ACC112 (cell line): ENCODE measurements around the gene GRK6.

Experiments used
- H2AFZ ChIP-seq: fragments of 200-600 bp; sonication (generic); one replicate; pipeline ENCODE4 v1.6.0; 2017; ENCODE audit warnings: antibody characterized with exemption, low read length; ENCODE audit not compliant: unreplicated experiment
- H3K27ac ChIP-seq: fragments of 200-600 bp; sonication (generic); 2 replicates; pipeline ENCODE4 v1.5.1; 2014; ENCODE audit warnings: low read depth, mild to moderate bottlenecking, antibody characterized with exemption, low read length, moderate library complexity
- H3K27me3 ChIP-seq: fragments of 200-600 bp; sonication (generic); 2 replicates; pipeline ENCODE4 v1.6.1; 2014; ENCODE audit warnings: mild to moderate bottlenecking, antibody characterized with exemption, low read length, moderate library complexity, mixed read lengths; ENCODE audit not compliant: insufficient read depth
- H3K36me3 ChIP-seq: fragments of 200-600 bp; sonication (generic); 2 replicates; pipeline ENCODE4 v1.6.1; 2016; ENCODE audit warnings: mild to moderate bottlenecking, antibody characterized with exemption, low read length, moderate library complexity, mixed read lengths; ENCODE audit not compliant: insufficient read depth
- H3K4me1 ChIP-seq: fragments of 200-600 bp; sonication (generic); one replicate; pipeline ENCODE4 v1.6.1; 2016; ENCODE audit warnings: low read length, mixed read lengths; ENCODE audit not compliant: insufficient read depth, unreplicated experiment, control insufficient read depth
- H3K4me3 ChIP-seq: fragments of 200-600 bp; sonication (generic); 2 replicates; pipeline ENCODE4 v1.5.1; 2014; ENCODE audit warnings: mild to moderate bottlenecking, low read depth, low read length
- H3K79me2 ChIP-seq: fragments of 200-600 bp; sonication (generic); one replicate; pipeline ENCODE4 v1.6.0; 2016; ENCODE audit warnings: low read length; ENCODE audit not compliant: control insufficient read depth, unreplicated experiment, insufficient read depth

Gene GRK6

GRCh38 chr5:177448244-177448950, 21.9 kb downstream of the GRK6 start:
- Histone ChIP-seq H3K27me3 (no peaks in the 10 kb centered on the region), H2AFZ (no peak overlapping the region), H3K4me1 (peaks cover 11% of the 10 kb centered on the region), H3K36me3 (no peaks in the 10 kb centered on the region), H3K4me3 (peak overlapping the region; percentile 95), H3K27ac (peak overlapping the region; percentile 91), H3K79me2 (peaks cover 8% of the 10 kb centered on the region)

GRCh38 chr5:177449140-177450061, 22.9 kb downstream of the GRK6 start:
- H3K4me3 ChIP-seq = no peak overlapping the region
- peaks cover 8% of the 10 kb centered on the region for H3K79me2 ChIP-seq
- H3K27me3 ChIP-seq = no peaks in the 10 kb centered on the region
- H3K36me3 ChIP-seq = no peaks in the 10 kb centered on the region
- no peak overlapping the region for H3K27ac ChIP-seq
- H2AFZ ChIP-seq = no peak overlapping the region
- peaks cover 17% of the 10 kb centered on the region for H3K4me1 ChIP-seq

DNA sequence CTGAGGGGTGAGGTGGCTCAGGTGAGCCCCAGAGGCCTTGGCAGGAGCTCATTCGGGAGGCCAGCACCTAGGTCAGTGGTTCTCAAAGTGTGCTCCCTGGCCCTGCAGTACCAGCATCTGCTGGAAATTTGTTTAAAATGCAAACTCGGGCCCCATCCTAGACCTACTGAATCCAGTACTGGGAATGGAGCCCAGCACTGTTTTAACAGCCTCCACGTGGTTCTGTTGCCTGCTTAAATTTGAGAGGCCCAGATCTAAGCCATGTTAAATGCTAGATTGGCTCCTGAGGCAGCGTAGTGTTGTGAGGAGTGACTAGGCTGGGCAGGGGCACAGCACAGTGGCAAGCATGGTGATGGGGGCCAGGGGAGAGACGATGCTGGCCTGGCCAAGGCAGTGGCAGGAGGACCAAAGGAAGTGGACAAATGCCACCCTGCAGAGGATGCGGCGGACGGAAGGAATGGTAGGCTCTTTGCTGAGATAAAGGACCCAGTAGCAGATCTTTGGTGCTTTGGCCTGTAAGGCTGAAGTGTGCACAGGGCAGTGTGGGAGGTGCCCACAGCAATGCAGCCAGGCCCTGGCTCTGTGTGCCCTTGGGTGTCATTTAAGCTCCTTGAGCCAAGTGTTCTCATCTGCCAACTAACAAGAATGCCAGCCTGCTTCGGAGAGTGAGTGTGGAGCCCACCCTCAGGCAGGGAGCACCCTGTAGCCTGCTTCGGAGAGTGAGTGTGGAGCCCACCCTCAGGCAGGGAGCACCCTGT, 24.4 kb downstream of the GRK6 start:
- no peak overlapping the region for H3K27ac ChIP-seq
- H3K79me2 ChIP-seq = peaks cover 8% of the 10 kb centered on the region
- H3K36me3 ChIP-seq = no peaks in the 10 kb centered on the region
- no peaks in the 10 kb centered on the region for H3K27me3 ChIP-seq
- H3K4me3 ChIP-seq = no peak overlapping the region
- H2AFZ ChIP-seq = no peak overlapping the region
- peaks cover 23% of the 10 kb centered on the region for H3K4me1 ChIP-seq

DNA sequence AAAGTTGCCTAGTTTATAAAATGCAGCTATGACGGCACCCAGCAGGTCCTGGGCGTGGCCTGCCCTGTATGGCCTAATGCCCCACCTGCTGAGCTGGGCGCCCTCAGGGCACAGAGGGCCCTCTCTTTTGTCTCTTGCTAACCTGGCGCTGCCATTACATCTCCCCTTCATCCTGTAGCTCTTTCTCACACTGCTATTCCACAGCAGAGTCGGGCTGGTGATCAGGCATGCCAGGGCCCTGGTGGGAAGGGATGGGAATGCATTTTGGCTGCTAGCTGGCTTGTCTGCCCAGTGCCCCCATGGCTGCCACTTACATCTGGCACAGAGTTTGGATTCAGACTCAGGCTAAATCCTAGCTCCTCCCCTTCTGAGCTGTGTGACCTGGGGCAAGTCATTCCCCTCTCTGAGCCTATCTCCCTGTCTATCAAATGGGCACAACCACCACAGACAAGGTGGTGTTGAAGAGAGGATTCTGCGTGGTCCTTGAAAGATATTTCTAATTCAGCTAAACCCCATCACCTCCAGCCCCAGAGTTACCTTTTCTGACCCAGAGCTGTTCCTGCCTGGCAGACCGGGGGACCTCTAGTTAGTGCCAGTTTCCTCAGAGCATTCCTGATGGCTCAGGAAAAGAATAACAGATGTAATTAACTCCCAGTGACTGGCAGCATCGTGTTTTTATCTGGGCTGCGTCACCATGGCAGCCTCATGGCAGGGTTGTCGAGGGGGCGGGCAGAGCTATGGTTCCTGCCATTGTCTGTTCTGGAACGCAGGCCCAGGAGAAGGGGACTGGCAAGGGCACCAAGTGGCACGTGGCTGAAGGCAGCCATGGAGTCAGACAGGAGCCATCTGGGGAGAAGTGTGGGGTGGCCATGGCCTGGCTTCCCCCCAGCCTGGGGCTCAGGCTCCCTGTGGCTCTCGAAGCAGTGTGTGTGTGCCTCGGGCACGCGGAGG, 26.5 kb downstream of the GRK6 start:
- H3K4me1 ChIP-seq = peaks cover 27% of the 10 kb centered on the region
- peaks cover 3% of the 10 kb centered on the region; the same call in 1 of the 2 replicates for H3K36me3 ChIP-seq
- no peak overlapping the region for H2AFZ ChIP-seq
- peaks cover 8% of the 10 kb centered on the region for H3K79me2 ChIP-seq
- H3K27me3 ChIP-seq = no peaks in the 10 kb centered on the region
- no peak overlapping the region for H3K4me3 ChIP-seq
- no peak overlapping the region for H3K27ac ChIP-seq

GRCh38 chr5:177453852-177454396, 27.4 kb downstream of the GRK6 start:
- no peak overlapping the region for H2AFZ ChIP-seq
- no peaks in the 10 kb centered on the region for H3K27me3 ChIP-seq
- peaks cover 3% of the 10 kb centered on the region; the same call in 1 of the 2 replicates for H3K36me3 ChIP-seq
- no peak overlapping the region for H3K27ac ChIP-seq
- H3K4me1 ChIP-seq = peaks cover 18% of the 10 kb centered on the region
- H3K4me3 ChIP-seq = peak overlapping the region; percentile 77
- H3K79me2 ChIP-seq = peaks cover 8% of the 10 kb centered on the region

DNA sequence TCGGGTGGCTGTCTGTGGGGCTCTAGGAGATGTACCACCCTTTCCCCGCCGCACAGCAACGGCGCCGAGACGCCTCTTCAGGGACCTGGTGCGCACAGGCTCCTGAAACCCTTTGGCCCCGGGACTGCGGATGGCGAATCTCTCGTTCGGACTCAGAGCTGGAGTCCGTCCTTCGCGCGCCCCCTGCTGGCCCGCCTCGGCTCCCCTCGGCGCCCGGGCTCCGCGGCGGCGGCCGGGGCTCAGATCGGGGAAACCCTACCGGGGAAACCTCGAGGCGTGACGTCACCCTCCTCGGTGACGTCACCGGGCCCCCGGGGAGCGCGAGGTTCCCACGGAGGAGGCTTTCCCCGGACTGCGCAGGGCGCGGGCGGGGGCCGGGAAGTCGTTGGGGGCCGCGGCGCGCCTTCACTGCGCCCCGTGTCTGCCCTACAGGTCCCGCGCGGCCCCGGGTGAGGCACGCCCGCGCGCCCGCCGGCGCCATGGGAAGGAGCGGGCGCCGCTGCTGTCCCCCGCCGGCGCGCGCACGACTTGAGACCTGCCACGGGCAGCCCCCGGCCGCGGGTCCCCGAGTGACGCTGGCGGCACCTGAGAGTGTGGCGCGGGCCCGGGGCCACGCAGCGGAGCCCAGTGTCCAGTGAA, 28.0 kb downstream of the GRK6 start:
- Histone ChIP-seq H2AFZ (no peak overlapping the region), H3K79me2 (peaks cover 4% of the 10 kb centered on the region), H3K27ac (peak overlapping the region; percentile 49; the same call in 1 of the 2 replicates), H3K4me1 (peaks cover 16% of the 10 kb centered on the region), H3K4me3 (peak overlapping the region; percentile 77), H3K36me3 (peaks cover 3% of the 10 kb centered on the region; the same call in 1 of the 2 replicates), H3K27me3 (no peaks in the 10 kb centered on the region)

- H3K79me2 ChIP-seq = no peaks in the 10 kb centered on the region
- no peak overlapping the region for H2AFZ ChIP-seq
- H3K4me1 ChIP-seq = peaks cover 16% of the 10 kb centered on the region
- H3K36me3 ChIP-seq = peaks cover 3% of the 10 kb centered on the region; the same call in 1 of the 2 replicates
- no peaks in the 10 kb centered on the region for H3K27me3 ChIP-seq
- H3K27ac ChIP-seq = peak overlapping the region; percentile 49; the same call in 1 of the 2 replicates
- peak overlapping the region; percentile 77 for H3K4me3 ChIP-seq
These were observed 28.7 kb downstream of the GRK6 start for GRCh38 chr5:177455036-177455660.

DNA sequence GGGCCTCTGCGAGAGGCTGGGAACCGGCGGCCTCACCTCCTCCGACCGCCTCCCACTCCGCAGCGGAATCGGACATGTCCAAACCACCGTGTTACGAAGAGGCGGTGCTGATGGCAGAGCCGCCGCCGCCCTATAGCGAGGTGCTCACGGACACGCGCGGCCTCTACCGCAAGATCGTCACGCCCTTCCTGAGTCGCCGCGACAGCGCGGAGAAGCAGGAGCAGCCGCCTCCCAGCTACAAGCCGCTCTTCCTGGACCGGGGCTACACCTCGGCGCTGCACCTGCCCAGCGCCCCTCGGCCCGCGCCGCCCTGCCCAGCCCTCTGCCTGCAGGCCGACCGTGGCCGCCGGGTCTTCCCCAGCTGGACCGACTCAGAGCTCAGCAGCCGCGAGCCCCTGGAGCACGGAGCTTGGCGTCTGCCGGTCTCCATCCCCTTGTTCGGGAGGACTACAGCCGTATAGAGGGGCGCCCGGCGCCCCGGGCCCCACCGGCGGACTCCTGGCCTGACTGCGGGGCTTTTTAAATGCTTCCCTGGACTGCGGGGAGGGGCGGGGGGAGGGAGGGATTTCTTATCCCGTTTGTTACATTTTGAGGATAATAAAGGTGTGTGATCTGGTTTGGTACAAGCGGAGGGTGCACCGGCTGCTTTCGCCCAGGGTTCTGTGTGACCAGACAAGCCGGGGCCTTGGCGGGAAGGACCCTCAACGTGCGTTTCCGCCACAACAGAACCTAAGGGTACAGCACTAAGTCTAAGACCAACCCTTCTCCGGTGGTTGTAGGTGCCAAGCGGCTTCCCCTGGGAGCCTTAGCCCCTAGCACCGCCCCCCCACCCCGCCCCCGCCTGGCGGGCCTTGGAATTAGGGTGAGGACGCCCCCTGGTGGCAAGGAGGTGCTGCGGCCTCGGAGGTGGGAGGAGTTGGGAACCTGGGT, 29.4 kb downstream of the GRK6 start:
- no peak overlapping the region for H2AFZ ChIP-seq
- no peaks in the 10 kb centered on the region for H3K27me3 ChIP-seq
- H3K4me1 ChIP-seq = peaks cover 16% of the 10 kb centered on the region
- peak overlapping the region; percentile 77 for H3K4me3 ChIP-seq
- H3K36me3 ChIP-seq = peaks cover 3% of the 10 kb centered on the region; the same call in 1 of the 2 replicates
- H3K79me2 ChIP-seq = no peaks in the 10 kb centered on the region
- no peak overlapping the region; the same call in 1 of the 2 replicates for H3K27ac ChIP-seq
